Activated CD4-positive, alpha-beta T cell treated with anti-CD3 and anti-CD28 coated beads, Interleukin-2, amount 10 ng/mL, durations not matched to agents 24 days and 14 days (primary cell): ENCODE data around the gene SEC14L5. TPM values are rescaled to one million over a fixed set of nuclear protein-coding genes. Genes with fewer than 3 reads are reported as not detected.
A peak's percentile ranks its signal among the peaks of the same experiment; 100 is the strongest.
"Not testable (repeated sequence)": the region's sequence is repeated elsewhere in the genome, so short reads cannot be mapped to it uniquely, and the experiment has no call there.

Experiments used
- DNase-seq: peaks from one replicate; pipeline ENCODE4 v3.0.0; 2022
- H3K27ac Mint-ChIP-seq: one replicate; pipeline ENCODE4 v1.8.0; 2022; ENCODE audit warnings: mild to moderate bottlenecking, mixed read lengths
- H3K27me3 Mint-ChIP-seq: one replicate; pipeline ENCODE4 v1.8.0; 2022; ENCODE audit warnings: mixed read lengths
- H3K36me3 Mint-ChIP-seq: one replicate; pipeline ENCODE4 v1.8.0; 2022; ENCODE audit warnings: low read depth, mild to moderate bottlenecking, mixed read lengths
- H3K4me1 Mint-ChIP-seq: one replicate; pipeline ENCODE4 v1.8.0; 2021; ENCODE audit warnings: mixed read lengths
- H3K4me3 Mint-ChIP-seq: one replicate; pipeline ENCODE4 v1.8.0; 2022; ENCODE audit warnings: mild to moderate bottlenecking, moderate library complexity, mixed read lengths
- H3K9me3 Mint-ChIP-seq: one replicate; pipeline ENCODE4 v1.8.0; 2021; ENCODE audit warnings: mixed read lengths
- intact Hi-C: fragments of 100-400 bp; cut with micrococcal nuclease; formaldehyde crosslinking; loops from one replicate; pipeline ENCODE4 v1.15.1; 2023
- total RNA-seq: library from RNA; stranded (reverse); gene quantifications from 2 replicates; pipeline ENCODE4 v1.2.3, GENCODE V29; 2022

Gene SEC14L5
- total RNA-seq, 1 donor from 2014 or later, result not detected

- intact Hi-C loops, H3K4me1 Mint-ChIP-seq, H3K36me3 Mint-ChIP-seq, DNase-seq, H3K27ac Mint-ChIP-seq, H3K27me3 Mint-ChIP-seq, H3K4me3 Mint-ChIP-seq, H3K9me3 Mint-ChIP-seq: not testable (repeated sequence)
Measured at GRCh38 chr16:5044581-5044980, 86.5 kb downstream of the SEC14L5 start.

- Mint-ChIP-seq H3K36me3 (no peaks in the 10 kb centered on the region), H3K9me3 (no peaks in the 10 kb centered on the region), H3K4me1 (peaks cover 2% of the 10 kb centered on the region)
Measured at GRCh38 chr16:5045499-5046115, 87.5 kb downstream of the SEC14L5 start.

GRCh38 chr16:5046914-5047313, 88.8 kb downstream of the SEC14L5 start:
- Mint-ChIP-seq H3K4me3 (no peak overlapping the region), H3K4me1 (peaks cover 2% of the 10 kb centered on the region), H3K9me3 (no peaks in the 10 kb centered on the region), H3K27me3 (peaks cover 6% of the 10 kb centered on the region), H3K36me3 (no peaks in the 10 kb centered on the region), H3K27ac (no peak overlapping the region)
- DNase-seq, result no peak
- intact Hi-C loops, result no loop called here

More at GRCh38 chr16:5045499-5046115, 87.5 kb downstream of the SEC14L5 start:
- H3K4me3 Mint-ChIP-seq, result no peak overlapping the region
- intact Hi-C loops, result no loop called here
- DNase-seq, result no peak
- no peak overlapping the region for H3K27ac Mint-ChIP-seq
- peaks cover 6% of the 10 kb centered on the region for H3K27me3 Mint-ChIP-seq

GRCh38 chr16:5054876-5055865, 97.0 kb downstream of the SEC14L5 start:
- no peak for DNase-seq
- no peaks in the 10 kb centered on the region for H3K36me3 Mint-ChIP-seq
- H3K4me1 Mint-ChIP-seq, result peaks cover 2% of the 10 kb centered on the region
- H3K27ac Mint-ChIP-seq, result no peak overlapping the region
- H3K4me3 Mint-ChIP-seq, result no peak overlapping the region
- intact Hi-C loops, result no loop called here
- no peaks in the 10 kb centered on the region for H3K9me3 Mint-ChIP-seq
- H3K27me3 Mint-ChIP-seq, result no peaks in the 10 kb centered on the region

GRCh38 chr16:5056352-5056751, 98.2 kb downstream of the SEC14L5 start:
- Mint-ChIP-seq H3K36me3 (no peaks in the 10 kb centered on the region), H3K27ac (no peak overlapping the region), H3K9me3 (no peaks in the 10 kb centered on the region), H3K27me3 (no peaks in the 10 kb centered on the region), H3K4me3 (no peak overlapping the region), H3K4me1 (peaks cover 2% of the 10 kb centered on the region)
- DNase-seq, result peak; percentile 81
- intact Hi-C loops, result loop anchor here (2.0 kb wide), 1 partner anchor 36 kb away; no protein-coding TSS in a partner anchor

- DNase-seq, result no peak
- Mint-ChIP-seq H3K27me3 (no peaks in the 10 kb centered on the region), H3K36me3 (no peaks in the 10 kb centered on the region), H3K9me3 (no peaks in the 10 kb centered on the region), H3K4me1 (peaks cover 2% of the 10 kb centered on the region), H3K4me3 (no peak overlapping the region), H3K27ac (no peak overlapping the region)
- intact Hi-C loops, result no loop called here
Measured at GRCh38 chr16:5058476-5058875, 100.3 kb downstream of the SEC14L5 start.

GRCh38 chr16:5059386-5060072, 101.4 kb downstream of the SEC14L5 start:
- Mint-ChIP-seq H3K27ac (no peak overlapping the region), H3K27me3 (no peaks in the 10 kb centered on the region), H3K4me1 (peaks cover 2% of the 10 kb centered on the region), H3K9me3 (no peaks in the 10 kb centered on the region), H3K36me3 (no peaks in the 10 kb centered on the region), H3K4me3 (no peak overlapping the region)
- intact Hi-C loops, result no loop called here
- DNase-seq, result no peak

- peaks cover 2% of the 10 kb centered on the region for H3K4me1 Mint-ChIP-seq
- no peak for DNase-seq
- H3K27me3 Mint-ChIP-seq, result no peaks in the 10 kb centered on the region
- no peak overlapping the region for H3K4me3 Mint-ChIP-seq
- H3K36me3 Mint-ChIP-seq, result no peaks in the 10 kb centered on the region
- H3K27ac Mint-ChIP-seq, result no peak overlapping the region
- no peaks in the 10 kb centered on the region for H3K9me3 Mint-ChIP-seq
- intact Hi-C loops, result no loop called here
Measured at GRCh38 chr16:5060073-5060641, 102.0 kb downstream of the SEC14L5 start.

GRCh38 chr16:5062051-5062450, 103.9 kb downstream of the SEC14L5 start:
- Mint-ChIP-seq H3K4me3 (no peak overlapping the region), H3K27me3 (no peaks in the 10 kb centered on the region), H3K9me3 (no peaks in the 10 kb centered on the region), H3K4me1 (no peaks in the 10 kb centered on the region), H3K36me3 (no peaks in the 10 kb centered on the region), H3K27ac (no peak overlapping the region)
- no peak for DNase-seq
- intact Hi-C loops, result no loop called here

GRCh38 chr16:5062790-5063765, 104.9 kb downstream of the SEC14L5 start:
- Mint-ChIP-seq H3K9me3 (no peaks in the 10 kb centered on the region), H3K4me1 (no peaks in the 10 kb centered on the region), H3K4me3 (no peak overlapping the region), H3K36me3 (no peaks in the 10 kb centered on the region), H3K27ac (no peak overlapping the region), H3K27me3 (no peaks in the 10 kb centered on the region)
- DNase-seq, result no peak
- intact Hi-C loops, result no loop called here

- no peaks in the 10 kb centered on the region for H3K4me1 Mint-ChIP-seq
- intact Hi-C loops, result no loop called here
- H3K27me3 Mint-ChIP-seq, result no peaks in the 10 kb centered on the region
- H3K9me3 Mint-ChIP-seq, result no peaks in the 10 kb centered on the region
- H3K36me3 Mint-ChIP-seq, result no peaks in the 10 kb centered on the region
- DNase-seq, result no peak
- H3K4me3 Mint-ChIP-seq, result no peak overlapping the region
- H3K27ac Mint-ChIP-seq, result no peak overlapping the region
Measured at GRCh38 chr16:5064915-5065314, 106.8 kb downstream of the SEC14L5 start.

- Mint-ChIP-seq H3K36me3 (no peaks in the 10 kb centered on the region), H3K4me1 (no peaks in the 10 kb centered on the region), H3K4me3 (no peak overlapping the region), H3K27me3 (no peaks in the 10 kb centered on the region), H3K9me3 (no peaks in the 10 kb centered on the region), H3K27ac (no peak overlapping the region)
- intact Hi-C loops, result no loop called here
- DNase-seq, result no peak
Measured at GRCh38 chr16:5065326-5065725, 107.2 kb downstream of the SEC14L5 start.

GRCh38 chr16:5065813-5066212, 107.7 kb downstream of the SEC14L5 start, which contains the start of gene C16orf89:
TSS of gene C16orf89 (minus strand) at chr16:5065956. CDS start at chr16:5065908, 48 bp downstream.
- no peaks in the 10 kb centered on the region for H3K36me3 Mint-ChIP-seq
- no peaks in the 10 kb centered on the region for H3K27me3 Mint-ChIP-seq
- no peaks in the 10 kb centered on the region for H3K9me3 Mint-ChIP-seq
- peaks cover under 1% of the 10 kb centered on the region for H3K4me1 Mint-ChIP-seq
- DNase-seq, result no peak
- intact Hi-C loops, result no loop called here
- H3K27ac Mint-ChIP-seq, result no peak within 1 kb of the TSS
- H3K4me3 Mint-ChIP-seq, result no peak within 1 kb of the TSS
